Stimulated activated CD8-positive, alpha-beta memory T cell treated with anti-CD3 and anti-CD28 coated beads, Interleukin-7, amount 100 ng/mL, for 48 hours (primary cell): ENCODE results near the gene LRP3.

Source experiments
- DNase-seq, 2 donors: peaks; one replicate each; pipeline ENCODE4 v3.0.0-alpha.2; 2020; ENCODE audit warnings: low read depth in 1 of 2; ENCODE audit errors: extremely low read depth in 1 of 2

Gene LRP3

GRCh38 chr19:33251076-33251475, 56.9 kb downstream of the LRP3 start:
- no peak for DNase-seq

- no peak for DNase-seq
Measured at GRCh38 chr19:33251526-33252090, 57.5 kb downstream of the LRP3 start.

- DNase-seq, result no peak
Measured at GRCh38 chr19:33252418-33252962, 58.4 kb downstream of the LRP3 start.

DNA sequence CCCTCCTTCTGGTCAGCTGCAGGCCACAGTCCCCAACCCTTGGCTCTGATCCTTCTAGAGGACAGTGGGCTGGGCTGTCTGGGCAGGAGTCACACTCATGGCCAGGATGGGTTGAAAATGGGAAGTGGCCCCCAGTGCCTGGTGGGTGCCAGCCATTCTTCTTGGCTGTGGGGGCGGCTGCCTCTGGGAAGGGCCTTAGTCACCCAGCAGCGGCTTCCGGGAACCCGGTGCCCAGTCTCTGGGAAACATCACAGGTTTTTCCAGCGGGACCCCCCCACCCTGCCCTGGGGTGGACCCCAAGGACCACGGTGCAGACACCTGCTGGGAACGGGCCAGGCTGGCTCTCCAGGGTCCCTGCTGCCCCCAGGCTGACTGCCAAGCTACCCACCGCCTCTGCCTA, 58.8 kb downstream of the LRP3 start:
- no peak for DNase-seq

DNA sequence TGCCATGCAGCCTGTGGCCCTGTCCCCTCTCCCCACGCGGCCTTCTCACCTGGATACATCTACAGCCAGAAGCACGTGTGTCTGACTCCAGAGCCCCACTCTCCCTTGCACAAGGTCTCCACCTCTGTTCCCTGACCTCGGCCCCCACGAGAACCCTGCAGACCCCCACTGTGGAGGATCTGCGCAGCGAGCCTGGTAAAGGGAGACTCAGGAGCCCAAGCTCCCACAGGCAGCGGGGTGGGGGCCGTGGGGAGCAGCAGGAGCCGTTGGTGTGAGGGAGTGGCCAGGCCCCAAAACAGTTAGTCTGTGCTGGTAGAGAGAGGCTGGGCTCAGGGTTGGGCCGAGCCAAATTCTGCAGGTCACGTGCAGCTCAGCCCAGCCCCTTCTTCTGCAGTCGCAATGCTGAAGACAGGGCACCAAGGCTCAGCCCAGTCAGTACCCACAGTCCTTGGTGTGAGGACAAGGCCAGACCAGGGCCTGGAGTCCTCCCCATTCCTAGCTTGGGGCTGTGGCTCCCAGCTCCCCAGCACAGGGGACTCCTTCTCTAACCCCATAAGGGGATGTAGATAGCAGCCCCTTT, 60.2 kb downstream of the LRP3 start:
- no peak for DNase-seq

GRCh38 chr19:33255781-33256180, 61.7 kb downstream of the LRP3 start:
- no peak for DNase-seq

- no peak for DNase-seq
Measured at GRCh38 chr19:33256261-33256660, 62.1 kb downstream of the LRP3 start.

DNA sequence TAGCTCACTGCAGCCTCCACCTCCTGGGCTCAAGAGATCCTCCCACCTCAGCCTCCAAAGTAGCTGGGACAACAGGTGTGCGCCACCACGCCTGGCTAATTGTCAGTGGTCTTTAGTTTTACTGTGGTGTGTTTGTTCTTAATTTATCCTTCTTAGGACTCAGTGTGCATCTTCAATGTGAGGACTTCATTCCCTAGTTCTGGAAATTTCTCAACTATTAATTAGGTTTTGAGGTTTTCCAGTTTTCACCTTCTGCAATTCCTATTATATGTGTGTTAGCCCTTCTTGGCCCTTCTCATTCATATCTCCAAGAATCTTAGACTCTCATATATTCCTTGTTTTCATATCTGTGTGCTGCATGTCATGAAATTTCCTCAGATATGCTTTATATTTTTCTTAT, 63.7 kb downstream of the LRP3 start:
- no peak for DNase-seq
